GM12892 (cell line): ENCODE measurements around the gene EMC10.

Experiments used
- POLR2A ChIP-seq: IDR thresholded peaks from 2 replicates; pipeline ENCODE4 v1.6.1; 2011; ENCODE audit warnings: low read depth, low read length, control low read depth
- POLR2AphosphoS5 ChIP-seq: IDR thresholded peaks from 2 replicates; pipeline ENCODE4 v1.6.1; 2011; ENCODE audit warnings: low read depth, low read length, control low read depth
- TAF1 ChIP-seq: IDR thresholded peaks from 2 replicates; pipeline ENCODE4 v1.6.1; 2011; ENCODE audit warnings: low read depth, mild to moderate bottlenecking, control low read depth, low read length, borderline replicate concordance

GRCh38 chr19:50511069-50511822, 34.9 kb downstream of the EMC10 start, which contains the start of gene JOSD2:
- TF ChIP-seq POLR2AphosphoS5 (no peak), POLR2A (peak; percentile 50; the same call in 1 of the 2 replicates), TAF1 (no peak)
